GM20000 (cell line): ENCODE measurements around the gene PJA2.

Experiments used
- DNase-seq: peaks from one replicate; pipeline ENCODE4 v3.0.0; 2012; ENCODE audit warnings: low spot score
- TF ChIP-seq, protein P1 (sequence below): IDR thresholded peaks from 2 replicates; pipeline ENCODE4 v1.5.1; 2012; ENCODE audit warnings: mild to moderate bottlenecking, control low read depth; ENCODE audit errors: extremely low read depth, missing control alignments

Gene PJA2

DNA sequence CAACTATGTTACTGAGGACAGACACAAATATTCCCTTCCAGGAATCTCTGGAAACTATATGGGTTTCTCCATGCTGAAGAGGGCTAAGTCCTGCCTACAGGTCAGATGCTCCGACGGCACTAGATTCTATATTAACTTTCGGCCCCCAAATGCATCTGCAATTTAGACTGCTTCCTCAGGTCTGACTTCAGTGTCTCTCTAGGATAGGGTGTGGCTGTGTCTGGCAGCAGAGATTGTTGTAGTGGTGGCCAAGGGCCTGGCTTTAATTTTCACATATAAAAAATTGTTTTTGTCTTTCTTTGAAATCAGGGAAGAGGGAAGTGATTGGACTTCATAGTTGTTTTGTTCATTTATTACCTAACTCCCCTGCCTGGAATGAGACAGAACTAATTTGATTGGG lies 101.8 kb downstream of the PJA2 start:
- TF ChIP-seq, protein P1, sequence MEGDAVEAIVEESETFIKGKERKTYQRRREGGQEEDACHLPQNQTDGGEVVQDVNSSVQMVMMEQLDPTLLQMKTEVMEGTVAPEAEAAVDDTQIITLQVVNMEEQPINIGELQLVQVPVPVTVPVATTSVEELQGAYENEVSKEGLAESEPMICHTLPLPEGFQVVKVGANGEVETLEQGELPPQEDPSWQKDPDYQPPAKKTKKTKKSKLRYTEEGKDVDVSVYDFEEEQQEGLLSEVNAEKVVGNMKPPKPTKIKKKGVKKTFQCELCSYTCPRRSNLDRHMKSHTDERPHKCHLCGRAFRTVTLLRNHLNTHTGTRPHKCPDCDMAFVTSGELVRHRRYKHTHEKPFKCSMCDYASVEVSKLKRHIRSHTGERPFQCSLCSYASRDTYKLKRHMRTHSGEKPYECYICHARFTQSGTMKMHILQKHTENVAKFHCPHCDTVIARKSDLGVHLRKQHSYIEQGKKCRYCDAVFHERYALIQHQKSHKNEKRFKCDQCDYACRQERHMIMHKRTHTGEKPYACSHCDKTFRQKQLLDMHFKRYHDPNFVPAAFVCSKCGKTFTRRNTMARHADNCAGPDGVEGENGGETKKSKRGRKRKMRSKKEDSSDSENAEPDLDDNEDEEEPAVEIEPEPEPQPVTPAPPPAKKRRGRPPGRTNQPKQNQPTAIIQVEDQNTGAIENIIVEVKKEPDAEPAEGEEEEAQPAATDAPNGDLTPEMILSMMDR = no peak
- DNase-seq = no peak

DNA sequence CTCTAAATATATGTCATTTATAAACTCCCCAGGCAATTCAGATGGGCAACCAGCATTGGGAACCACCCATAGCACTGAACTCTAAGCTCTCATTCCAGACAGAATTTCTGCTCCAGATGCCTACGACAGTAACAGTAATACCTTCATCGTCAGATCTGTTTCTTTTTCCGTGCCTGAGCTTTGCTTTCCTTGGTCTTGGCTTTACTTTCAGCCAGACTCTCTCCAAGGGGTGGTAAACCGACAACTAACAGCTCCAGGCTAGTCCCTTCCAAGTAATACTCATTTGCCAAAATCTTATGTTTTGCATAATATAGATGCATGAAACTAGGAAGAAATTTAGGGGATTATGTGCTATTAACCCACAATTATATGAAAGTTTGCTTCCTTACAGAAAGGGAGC lies 102.3 kb downstream of the PJA2 start:
- no peak for DNase-seq

DNA sequence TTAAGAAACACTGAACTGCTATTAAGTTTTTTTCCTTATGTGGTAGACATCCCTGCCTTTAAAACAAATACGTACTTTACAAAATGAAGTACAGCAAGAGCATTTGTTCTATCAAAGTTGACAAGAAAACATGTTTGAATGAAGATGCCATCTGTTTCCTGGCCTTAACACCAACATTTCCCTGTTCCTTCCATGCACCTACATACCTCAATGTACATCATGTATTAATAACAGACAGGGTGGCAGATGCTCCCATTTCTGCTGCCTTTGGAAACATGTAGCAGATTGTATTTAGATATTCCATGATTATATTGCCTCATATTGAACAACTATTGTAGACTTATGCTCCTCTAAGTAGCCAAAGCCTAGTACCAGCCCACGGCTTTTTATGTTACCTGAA lies 104.4 kb downstream of the PJA2 start:
- TF ChIP-seq, protein P1 = no peak

More for the DNA sequence above, 102.3 kb downstream of the PJA2 start:
- TF ChIP-seq, protein P1 = no peak

DNA sequence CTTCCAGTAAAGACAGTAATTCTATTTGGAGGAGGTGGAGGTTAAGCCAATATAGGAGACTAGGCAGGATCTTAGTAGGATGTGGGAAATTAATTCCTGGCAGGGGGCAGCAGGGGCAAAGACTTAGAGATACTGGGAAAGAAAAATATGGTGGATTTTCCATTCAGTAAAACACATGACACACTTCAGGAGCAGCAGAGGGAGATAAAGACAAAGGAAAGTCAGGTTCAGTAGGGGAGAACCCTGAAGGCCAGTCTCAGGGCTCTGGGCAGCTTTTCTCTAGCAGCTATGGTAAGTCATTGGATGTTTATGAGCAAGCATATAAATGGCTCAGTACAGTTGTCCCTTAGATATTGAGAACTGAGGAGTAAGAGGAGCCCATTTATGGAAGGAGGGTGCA lies 105.5 kb downstream of the PJA2 start:
- TF ChIP-seq, protein P1 = no peak
- no peak for DNase-seq

More for the DNA sequence above, 104.4 kb downstream of the PJA2 start:
- DNase-seq = no peak

DNA sequence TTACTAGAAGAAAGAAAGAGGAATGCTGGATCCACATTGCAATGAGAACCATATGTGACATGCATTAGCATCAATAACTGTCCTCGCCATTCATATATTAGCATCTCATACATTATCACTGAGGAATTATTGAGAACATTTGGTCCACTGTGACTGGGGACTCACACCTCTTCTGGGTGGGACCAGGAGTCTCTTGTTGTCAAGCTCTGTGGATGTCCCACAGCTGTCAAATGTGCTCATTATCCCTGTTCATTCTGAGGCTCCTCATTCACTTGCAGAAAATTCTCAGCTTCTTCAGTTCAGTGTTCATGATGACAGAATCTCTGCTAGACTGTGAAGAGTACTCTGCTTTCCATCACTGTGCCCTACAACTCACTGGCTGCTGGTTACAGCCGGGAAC lies 109.4 kb downstream of the PJA2 start:
- TF ChIP-seq, protein P1 = no peak

DNA sequence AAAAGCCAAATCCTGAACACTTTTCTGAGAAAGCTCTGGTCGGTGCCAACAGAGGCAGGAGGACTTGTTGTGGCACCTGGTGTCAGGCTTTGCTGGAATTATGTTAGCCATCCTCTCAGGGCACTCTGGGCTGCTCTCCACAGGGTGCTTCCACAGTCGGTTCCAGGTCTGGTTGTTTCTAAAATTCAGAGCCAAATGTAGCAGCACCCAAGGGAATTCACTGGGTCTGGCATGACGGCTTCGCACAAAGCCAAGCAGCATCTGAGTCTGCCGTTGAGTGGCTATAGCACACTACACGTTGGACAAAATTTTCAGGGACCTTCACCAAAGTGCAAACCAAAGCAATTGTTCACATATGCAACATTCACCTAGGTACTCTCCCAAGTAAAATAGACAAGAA lies 110.2 kb downstream of the PJA2 start:
- TF ChIP-seq, protein P1 = no peak
- DNase-seq = no peak

More for the DNA sequence above, 109.4 kb downstream of the PJA2 start:
- DNase-seq = no peak

DNA sequence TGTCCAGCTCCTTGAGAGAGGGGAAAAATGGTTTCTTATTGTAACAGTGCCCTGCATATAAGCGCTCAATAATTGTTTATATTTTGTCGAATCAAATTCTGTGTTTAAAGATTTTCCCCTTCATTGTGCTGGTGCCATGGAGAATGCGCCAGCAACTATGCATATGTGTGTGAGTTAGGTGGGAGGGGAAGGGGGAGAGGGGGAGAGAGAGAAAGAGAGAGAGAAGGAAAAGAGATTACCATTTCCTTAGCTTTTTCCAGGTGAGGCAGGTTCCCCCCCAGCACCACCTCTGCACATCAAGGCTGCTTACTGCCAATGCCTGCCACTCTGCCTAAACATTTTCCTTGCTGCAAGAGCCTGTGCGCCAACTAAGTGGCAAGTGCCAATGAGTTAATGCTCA lies 111.0 kb downstream of the PJA2 start:
- TF ChIP-seq, protein P1 = no peak
- DNase-seq = no peak
